Esophagus (tissue), 2 donors: ENCODE results near the gene USP49. TPM values are rescaled to one million over a fixed set of nuclear protein-coding genes. Genes with fewer than 3 reads are reported as not detected.

ENCODE experiments used
- H3K27ac ChIP-seq, 2 donors: one replicate each; pipeline ENCODE4 v1.5.1; 2013; ENCODE audit warnings: low read depth in 2 of 2, mild to moderate bottlenecking in 2 of 2, inconsistent platforms in 1 of 2, low read length in 1 of 2, moderate library complexity in 1 of 2
- H3K27me3 ChIP-seq, 2 donors: one replicate each; pipeline ENCODE4 v1.6.1; 2013; ENCODE audit warnings: low read length in 2 of 2, control low read depth in 1 of 2, mild to moderate bottlenecking in 1 of 2; ENCODE audit not compliant: insufficient read depth in 2 of 2, control insufficient read depth in 1 of 2
- H3K36me3 ChIP-seq, 2 donors: one replicate each; pipeline ENCODE4 v1.6.1; 2013; ENCODE audit warnings: low read length in 1 of 2; ENCODE audit not compliant: control insufficient read depth in 2 of 2, insufficient read depth in 2 of 2
- H3K4me1 ChIP-seq, 2 donors: one replicate each; pipeline ENCODE4 v1.6.1; 2013; ENCODE audit warnings: low read length in 1 of 2; ENCODE audit not compliant: control insufficient read depth in 2 of 2, insufficient read depth in 2 of 2
- H3K4me3 ChIP-seq, 2 donors: one replicate each; pipeline ENCODE4 v1.5.1; 2013; ENCODE audit warnings: low read length in 2 of 2, mild to moderate bottlenecking in 2 of 2, low read depth in 1 of 2, moderate library complexity in 1 of 2
- H3K9me3 ChIP-seq, 2 donors: one replicate each; pipeline ENCODE4 v1.6.1; 2013; ENCODE audit warnings: mild to moderate bottlenecking in 2 of 2, low read depth in 1 of 2, low read length in 1 of 2, moderate library complexity in 1 of 2; ENCODE audit not compliant: control insufficient read depth in 2 of 2, insufficient read depth in 1 of 2
- WGBS, 2 donors: extraction: QIAGEN DNeasy Blood & Tissue Kit; methylation state at CpG; one replicate each; pipeline ENCODE4 v1.1.7; 2013; 5-methylcytosine and 5-hydroxymethylcytosine counted together
- polyA plus RNA-seq, 2 donors: library from polyadenylated mRNA; stranded (reverse); fragments of 200-250 nt; gene quantifications; one replicate each; pipeline ENCODE4 v1.2.3, GENCODE V29; 2013
- donor health status: healthy with polysubstance abuse.
- donor health status: Bipolar disorder and iron deficiency.

Gene USP49
- polyA plus RNA-seq, 2 donors = 0.69 to 1.0 TPM

- H3K36me3 ChIP-seq = no peaks in the 10 kb centered on the region
- no peaks in the 10 kb centered on the region for H3K4me1 ChIP-seq
- 94% methylated on average over 9 of the region's 9 CpGs for WGBS, 2 donors
- no peak overlapping the region for H3K27ac ChIP-seq
- H3K27me3 ChIP-seq = no peaks in the 10 kb centered on the region
- no peaks in the 10 kb centered on the region for H3K9me3 ChIP-seq
- no peak overlapping the region for H3K4me3 ChIP-seq
These were observed 52.0 kb downstream of the USP49 start for GRCh38 chr6:41843178-41843577.

DNA sequence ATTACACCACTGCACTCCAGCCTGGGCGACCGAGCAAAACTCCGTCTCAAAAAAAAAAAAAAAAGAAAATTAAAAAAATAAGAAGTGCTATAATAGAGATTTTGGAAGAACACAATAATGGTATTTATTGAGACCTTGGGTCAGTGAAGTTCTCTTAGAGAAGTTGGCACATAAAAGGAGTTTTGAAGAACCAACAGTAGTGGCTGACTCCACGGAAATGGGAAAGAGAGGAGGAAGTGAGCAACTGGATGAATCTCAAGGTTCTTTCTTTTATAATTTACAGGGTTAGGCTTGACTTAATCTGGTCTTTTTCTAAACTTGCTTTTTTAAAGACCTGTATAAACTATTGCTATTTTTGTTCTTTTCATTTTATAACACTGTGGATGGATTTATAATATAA is 54.8 kb downstream of the USP49 start:
- Histone ChIP-seq H3K9me3 (no peaks in the 10 kb centered on the region), H3K36me3 (no peaks in the 10 kb centered on the region), H3K27ac (no peak overlapping the region), H3K4me3 (no peak overlapping the region), H3K4me1 (no peaks in the 10 kb centered on the region), H3K27me3 (no peaks in the 10 kb centered on the region)
- WGBS, 2 donors = 83 to 95% methylated on average over 4 of the region's 4 CpGs

DNA sequence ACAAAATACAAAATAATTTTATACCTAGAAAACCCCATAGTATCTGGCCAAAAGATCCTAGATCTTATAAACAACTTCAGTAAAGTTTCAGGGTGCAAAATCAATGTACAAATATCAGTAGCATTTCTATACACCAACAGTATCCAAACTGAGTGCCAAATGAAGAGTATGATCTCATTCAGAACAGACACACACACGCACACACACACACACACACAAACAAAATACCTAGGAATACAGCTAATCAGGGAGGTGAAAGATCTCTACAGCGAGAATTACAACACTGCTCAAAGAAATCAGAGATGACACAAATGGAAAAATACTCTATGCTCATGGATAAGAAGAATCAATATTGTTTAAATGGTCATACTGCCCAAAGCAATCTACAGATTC is 58.5 kb downstream of the USP49 start:
- no peak overlapping the region for H3K4me3 ChIP-seq
- 94 to 95% methylated on average over 2 of the region's 2 CpGs for WGBS, 2 donors
- no peaks in the 10 kb centered on the region for H3K9me3 ChIP-seq
- H3K36me3 ChIP-seq = no peaks in the 10 kb centered on the region
- H3K27ac ChIP-seq = no peak overlapping the region
- H3K27me3 ChIP-seq = no peaks in the 10 kb centered on the region
- H3K4me1 ChIP-seq = no peaks in the 10 kb centered on the region

DNA sequence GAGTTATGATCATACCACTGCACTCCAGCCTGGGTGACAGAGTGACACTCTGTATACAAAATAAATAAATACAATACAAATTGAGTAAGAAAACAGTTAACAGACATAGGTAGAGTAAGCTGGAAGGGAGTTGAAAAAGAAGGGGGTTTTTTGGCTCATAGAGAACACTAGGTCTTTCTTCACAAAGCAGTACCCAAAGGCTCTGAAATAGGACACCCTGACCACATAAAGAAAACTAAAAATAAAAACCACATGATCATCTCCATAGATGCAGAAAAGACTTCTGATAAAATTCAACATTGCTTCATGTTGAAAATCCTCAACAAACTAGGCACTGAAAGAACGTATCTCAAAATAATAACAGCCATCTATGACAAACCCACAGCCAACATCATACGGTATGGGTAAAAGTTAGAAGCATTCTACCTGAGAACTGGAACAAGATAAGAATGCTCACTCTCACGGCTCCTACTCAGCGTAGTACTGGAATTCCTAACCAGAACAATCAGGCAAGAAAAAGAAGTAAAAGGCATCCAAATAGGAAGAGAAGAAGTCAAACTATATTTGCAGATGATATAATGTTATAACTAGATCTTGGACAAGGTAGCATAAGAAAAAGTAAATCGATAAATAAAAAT is 59.0 kb downstream of the USP49 start:
- Histone ChIP-seq H3K4me3 (no peak overlapping the region), H3K27me3 (no peaks in the 10 kb centered on the region), H3K27ac (no peak overlapping the region), H3K9me3 (no peaks in the 10 kb centered on the region), H3K36me3 (no peaks in the 10 kb centered on the region), H3K4me1 (no peaks in the 10 kb centered on the region)
- WGBS, 2 donors = 87 to 90% methylated on average over 5 of the region's 5 CpGs

- Histone ChIP-seq H3K27me3 (no peaks in the 10 kb centered on the region), H3K36me3 (no peaks in the 10 kb centered on the region), H3K4me1 (no peaks in the 10 kb centered on the region), H3K4me3 (no peak overlapping the region), H3K9me3 (no peaks in the 10 kb centered on the region), H3K27ac (no peak overlapping the region)
- 83 to 84% methylated on average over 3 of the region's 3 CpGs for WGBS, 2 donors
These were observed 62.9 kb downstream of the USP49 start for GRCh38 chr6:41832263-41832662.

DNA sequence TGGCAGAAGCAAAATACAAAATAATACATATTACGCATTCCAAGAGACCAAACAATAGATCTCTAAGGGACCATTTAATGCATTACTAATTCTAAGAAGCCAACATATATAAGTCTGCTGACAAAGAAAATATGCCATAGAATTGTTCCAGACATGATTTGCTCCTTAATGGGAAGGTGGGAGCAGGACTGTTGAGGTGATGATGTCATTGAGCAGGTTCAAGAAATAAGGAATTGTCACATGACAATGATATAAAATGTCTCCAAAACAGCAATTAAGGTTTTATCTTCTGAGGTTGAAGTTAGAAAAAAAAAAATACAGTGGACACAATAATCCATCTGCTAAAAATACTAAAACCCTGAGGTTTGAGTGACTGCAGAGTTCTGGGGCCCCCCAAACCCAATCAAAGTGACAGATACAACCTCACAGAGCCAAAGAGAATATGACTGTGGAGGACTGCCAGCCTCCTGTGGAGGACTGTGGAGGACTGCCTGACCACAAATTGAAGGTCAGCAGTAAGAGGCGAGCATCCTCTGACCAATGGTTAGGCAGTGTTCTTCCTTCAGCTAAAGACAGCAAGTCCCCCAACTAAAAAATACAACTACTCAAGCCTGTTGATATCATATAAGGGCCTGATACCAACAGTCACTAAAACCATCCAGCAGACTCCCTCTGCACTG is 68.7 kb downstream of the USP49 start:
- no peaks in the 10 kb centered on the region for H3K4me1 ChIP-seq
- H3K36me3 ChIP-seq = no peaks in the 10 kb centered on the region
- 93 to 97% methylated on average over 2 of the region's 2 CpGs for WGBS, 2 donors

GRCh38 chr6:41824571-41825569 is 70.3 kb downstream of the USP49 start:
- no peak overlapping the region for H3K4me3 ChIP-seq
- 81 to 86% methylated on average over 13 of the region's 13 CpGs for WGBS, 2 donors
- no peak overlapping the region for H3K27ac ChIP-seq
- no peaks in the 10 kb centered on the region for H3K9me3 ChIP-seq
- H3K27me3 ChIP-seq = no peaks in the 10 kb centered on the region
- no peaks in the 10 kb centered on the region for H3K36me3 ChIP-seq
- no peaks in the 10 kb centered on the region for H3K4me1 ChIP-seq

More for the DNA sequence above, 68.7 kb downstream of the USP49 start:
- Histone ChIP-seq H3K9me3 (no peaks in the 10 kb centered on the region), H3K4me3 (no peak overlapping the region), H3K27ac (no peak overlapping the region), H3K27me3 (no peaks in the 10 kb centered on the region)

GRCh38 chr6:41823178-41823577 is 72.0 kb downstream of the USP49 start:
- Histone ChIP-seq H3K27me3 (no peaks in the 10 kb centered on the region), H3K27ac (no peak overlapping the region), H3K4me3 (no peak overlapping the region), H3K9me3 (no peaks in the 10 kb centered on the region), H3K4me1 (no peaks in the 10 kb centered on the region), H3K36me3 (no peaks in the 10 kb centered on the region)
- WGBS, 2 donors = 89 to 100% methylated on average over 1 of the region's 1 CpG

DNA sequence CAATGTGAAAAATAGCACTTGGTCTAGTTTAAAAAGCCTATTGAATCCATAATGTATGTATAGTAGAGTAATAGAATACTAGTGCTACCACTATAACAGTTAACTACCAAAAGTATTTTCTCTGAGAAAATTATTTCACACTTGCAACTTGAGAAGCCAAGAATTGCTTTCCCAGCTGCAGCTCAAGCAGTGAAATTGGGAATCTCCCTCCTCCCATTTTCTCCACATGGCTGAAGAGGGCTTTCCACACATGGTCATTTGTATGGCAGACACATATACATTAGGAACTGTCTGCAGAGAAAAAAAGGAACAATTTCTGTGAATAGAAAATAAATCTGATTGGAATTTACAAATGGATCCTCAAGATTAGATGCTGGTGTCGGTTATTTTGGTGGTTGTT is 73.2 kb downstream of the USP49 start:
- Histone ChIP-seq H3K27ac (no peak overlapping the region), H3K9me3 (no peaks in the 10 kb centered on the region), H3K27me3 (no peaks in the 10 kb centered on the region), H3K4me1 (no peaks in the 10 kb centered on the region), H3K36me3 (no peaks in the 10 kb centered on the region), H3K4me3 (no peak overlapping the region)
- WGBS, 2 donors = 92 to 96% methylated on average over 1 of the region's 1 CpG
